ENCODE results near the gene SFTA2. TPM values are rescaled to one million over a fixed set of nuclear protein-coding genes. Genes with fewer than 3 reads are reported as not detected.
A peak's percentile ranks its signal among the peaks of the same experiment; 100 is the strongest.

Gene SFTA2
- total and polyA plus RNA-seq, 9 of the 15 experiments (the other 6 are each of a cell fraction or from before 2014, with no cell fraction given) = not detected

DNA sequence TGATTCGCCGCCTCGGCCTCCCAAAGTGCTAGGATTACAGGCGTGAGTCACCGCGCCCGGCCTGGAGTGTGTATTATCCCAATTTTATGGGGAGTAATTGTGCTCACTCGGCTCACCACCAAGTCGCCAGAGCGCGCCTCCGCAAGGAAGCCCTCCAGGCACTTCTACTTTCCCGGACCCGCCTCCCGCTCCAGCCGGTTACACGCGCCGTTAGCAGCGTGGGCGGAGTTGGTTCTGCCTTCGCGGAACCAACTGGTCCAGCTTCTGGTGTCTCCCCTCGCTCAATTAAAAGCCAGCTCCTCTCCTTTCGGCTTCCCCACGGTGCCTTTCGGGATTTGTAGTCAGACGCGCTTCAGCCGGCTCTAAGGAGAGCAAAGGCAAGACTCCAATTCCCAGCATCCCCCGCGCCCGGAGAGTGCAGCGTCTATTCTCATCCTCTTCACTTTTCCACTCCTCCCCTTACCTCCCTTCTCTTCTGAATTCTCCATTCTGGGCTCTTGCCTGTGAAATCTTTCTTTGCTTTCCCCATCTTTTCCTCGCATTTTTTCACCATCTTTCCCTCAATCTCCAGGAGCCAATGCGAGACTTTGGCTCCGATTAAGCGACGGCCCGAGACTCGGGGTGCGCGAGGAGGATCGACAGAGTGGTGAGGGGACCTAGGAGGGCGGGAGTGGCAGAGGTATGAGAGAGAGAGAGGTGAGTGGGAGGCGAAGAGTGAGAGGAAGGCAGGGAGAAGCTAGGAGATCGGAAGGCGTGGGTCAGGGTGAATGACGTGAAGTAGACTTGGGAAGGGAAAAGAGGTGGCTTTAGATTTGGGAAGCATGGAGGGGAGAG is 24.0 kb downstream of the SFTA2 start, which contains the start of gene GTF2H4 (continued):
- TF ChIP-seq, protein P1, sequence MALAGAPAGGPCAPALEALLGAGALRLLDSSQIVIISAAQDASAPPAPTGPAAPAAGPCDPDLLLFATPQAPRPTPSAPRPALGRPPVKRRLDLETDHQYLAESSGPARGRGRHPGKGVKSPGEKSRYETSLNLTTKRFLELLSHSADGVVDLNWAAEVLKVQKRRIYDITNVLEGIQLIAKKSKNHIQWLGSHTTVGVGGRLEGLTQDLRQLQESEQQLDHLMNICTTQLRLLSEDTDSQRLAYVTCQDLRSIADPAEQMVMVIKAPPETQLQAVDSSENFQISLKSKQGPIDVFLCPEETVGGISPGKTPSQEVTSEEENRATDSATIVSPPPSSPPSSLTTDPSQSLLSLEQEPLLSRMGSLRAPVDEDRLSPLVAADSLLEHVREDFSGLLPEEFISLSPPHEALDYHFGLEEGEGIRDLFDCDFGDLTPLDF (CRISPR knock-in tag; IDR thresholded peaks at IDR 0.05) = peak; percentile 75; the same call in 1 of the 2 replicates
- peak; percentile 6; the same call in 1 of the 2 replicates for TF ChIP-seq TCF3 (CRISPR knock-in tag; IDR thresholded peaks at IDR 0.05)
- TF ChIP-seq, protein P2, sequence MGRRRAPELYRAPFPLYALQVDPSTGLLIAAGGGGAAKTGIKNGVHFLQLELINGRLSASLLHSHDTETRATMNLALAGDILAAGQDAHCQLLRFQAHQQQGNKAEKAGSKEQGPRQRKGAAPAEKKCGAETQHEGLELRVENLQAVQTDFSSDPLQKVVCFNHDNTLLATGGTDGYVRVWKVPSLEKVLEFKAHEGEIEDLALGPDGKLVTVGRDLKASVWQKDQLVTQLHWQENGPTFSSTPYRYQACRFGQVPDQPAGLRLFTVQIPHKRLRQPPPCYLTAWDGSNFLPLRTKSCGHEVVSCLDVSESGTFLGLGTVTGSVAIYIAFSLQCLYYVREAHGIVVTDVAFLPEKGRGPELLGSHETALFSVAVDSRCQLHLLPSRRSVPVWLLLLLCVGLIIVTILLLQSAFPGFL (CRISPR knock-in tag; IDR thresholded peaks at IDR 0.05) = no peak
- TF ChIP-seq, protein P3, sequence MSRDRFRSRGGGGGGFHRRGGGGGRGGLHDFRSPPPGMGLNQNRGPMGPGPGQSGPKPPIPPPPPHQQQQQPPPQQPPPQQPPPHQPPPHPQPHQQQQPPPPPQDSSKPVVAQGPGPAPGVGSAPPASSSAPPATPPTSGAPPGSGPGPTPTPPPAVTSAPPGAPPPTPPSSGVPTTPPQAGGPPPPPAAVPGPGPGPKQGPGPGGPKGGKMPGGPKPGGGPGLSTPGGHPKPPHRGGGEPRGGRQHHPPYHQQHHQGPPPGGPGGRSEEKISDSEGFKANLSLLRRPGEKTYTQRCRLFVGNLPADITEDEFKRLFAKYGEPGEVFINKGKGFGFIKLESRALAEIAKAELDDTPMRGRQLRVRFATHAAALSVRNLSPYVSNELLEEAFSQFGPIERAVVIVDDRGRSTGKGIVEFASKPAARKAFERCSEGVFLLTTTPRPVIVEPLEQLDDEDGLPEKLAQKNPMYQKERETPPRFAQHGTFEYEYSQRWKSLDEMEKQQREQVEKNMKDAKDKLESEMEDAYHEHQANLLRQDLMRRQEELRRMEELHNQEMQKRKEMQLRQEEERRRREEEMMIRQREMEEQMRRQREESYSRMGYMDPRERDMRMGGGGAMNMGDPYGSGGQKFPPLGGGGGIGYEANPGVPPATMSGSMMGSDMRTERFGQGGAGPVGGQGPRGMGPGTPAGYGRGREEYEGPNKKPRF (IDR thresholded peaks at IDR 0.05; ENCODE audit: low read depth, low read length) = no peak
- peak; percentile 98 for TF ChIP-seq CHD4 (IDR thresholded peaks at IDR 0.05; ENCODE audit: insufficient read depth, insufficient replicate concordance, low read depth, low read length, poor library complexity, severe bottlenecking)
- peak; percentile 96 for TF ChIP-seq DMBX1 (CRISPR knock-in tag; IDR thresholded peaks at IDR 0.05; ENCODE audit: borderline replicate concordance)
- TF ChIP-seq, protein P4, sequence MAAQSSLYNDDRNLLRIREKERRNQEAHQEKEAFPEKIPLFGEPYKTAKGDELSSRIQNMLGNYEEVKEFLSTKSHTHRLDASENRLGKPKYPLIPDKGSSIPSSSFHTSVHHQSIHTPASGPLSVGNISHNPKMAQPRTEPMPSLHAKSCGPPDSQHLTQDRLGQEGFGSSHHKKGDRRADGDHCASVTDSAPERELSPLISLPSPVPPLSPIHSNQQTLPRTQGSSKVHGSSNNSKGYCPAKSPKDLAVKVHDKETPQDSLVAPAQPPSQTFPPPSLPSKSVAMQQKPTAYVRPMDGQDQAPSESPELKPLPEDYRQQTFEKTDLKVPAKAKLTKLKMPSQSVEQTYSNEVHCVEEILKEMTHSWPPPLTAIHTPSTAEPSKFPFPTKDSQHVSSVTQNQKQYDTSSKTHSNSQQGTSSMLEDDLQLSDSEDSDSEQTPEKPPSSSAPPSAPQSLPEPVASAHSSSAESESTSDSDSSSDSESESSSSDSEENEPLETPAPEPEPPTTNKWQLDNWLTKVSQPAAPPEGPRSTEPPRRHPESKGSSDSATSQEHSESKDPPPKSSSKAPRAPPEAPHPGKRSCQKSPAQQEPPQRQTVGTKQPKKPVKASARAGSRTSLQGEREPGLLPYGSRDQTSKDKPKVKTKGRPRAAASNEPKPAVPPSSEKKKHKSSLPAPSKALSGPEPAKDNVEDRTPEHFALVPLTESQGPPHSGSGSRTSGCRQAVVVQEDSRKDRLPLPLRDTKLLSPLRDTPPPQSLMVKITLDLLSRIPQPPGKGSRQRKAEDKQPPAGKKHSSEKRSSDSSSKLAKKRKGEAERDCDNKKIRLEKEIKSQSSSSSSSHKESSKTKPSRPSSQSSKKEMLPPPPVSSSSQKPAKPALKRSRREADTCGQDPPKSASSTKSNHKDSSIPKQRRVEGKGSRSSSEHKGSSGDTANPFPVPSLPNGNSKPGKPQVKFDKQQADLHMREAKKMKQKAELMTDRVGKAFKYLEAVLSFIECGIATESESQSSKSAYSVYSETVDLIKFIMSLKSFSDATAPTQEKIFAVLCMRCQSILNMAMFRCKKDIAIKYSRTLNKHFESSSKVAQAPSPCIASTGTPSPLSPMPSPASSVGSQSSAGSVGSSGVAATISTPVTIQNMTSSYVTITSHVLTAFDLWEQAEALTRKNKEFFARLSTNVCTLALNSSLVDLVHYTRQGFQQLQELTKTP (IDR thresholded peaks at IDR 0.05; ENCODE audit: low read depth in 1 of 2, partially characterized antibody in 2 of 2) = peak; percentile 96 to 100
- no peak for TF ChIP-seq XRCC4 (IDR thresholded peaks at IDR 0.05; ENCODE audit: extremely low read depth, insufficient read depth, insufficient read length)
- TF ChIP-seq, protein P5, sequence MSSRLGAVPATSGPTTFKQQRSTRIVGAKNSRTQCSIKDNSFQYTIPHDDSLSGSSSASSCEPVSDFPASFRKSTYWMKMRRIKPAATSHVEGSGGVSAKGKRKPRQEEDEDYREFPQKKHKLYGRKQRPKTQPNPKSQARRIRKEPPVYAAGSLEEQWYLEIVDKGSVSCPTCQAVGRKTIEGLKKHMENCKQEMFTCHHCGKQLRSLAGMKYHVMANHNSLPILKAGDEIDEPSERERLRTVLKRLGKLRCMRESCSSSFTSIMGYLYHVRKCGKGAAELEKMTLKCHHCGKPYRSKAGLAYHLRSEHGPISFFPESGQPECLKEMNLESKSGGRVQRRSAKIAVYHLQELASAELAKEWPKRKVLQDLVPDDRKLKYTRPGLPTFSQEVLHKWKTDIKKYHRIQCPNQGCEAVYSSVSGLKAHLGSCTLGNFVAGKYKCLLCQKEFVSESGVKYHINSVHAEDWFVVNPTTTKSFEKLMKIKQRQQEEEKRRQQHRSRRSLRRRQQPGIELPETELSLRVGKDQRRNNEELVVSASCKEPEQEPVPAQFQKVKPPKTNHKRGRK (tag; IDR thresholded peaks at IDR 0.05) = no peak
- TF ChIP-seq GATA2 (CRISPR knock-in tag; IDR thresholded peaks at IDR 0.05) = 0 out of 2 replicates have a peak, but pooled peaks have one; percentile 22
- TF ChIP-seq, protein P6, sequence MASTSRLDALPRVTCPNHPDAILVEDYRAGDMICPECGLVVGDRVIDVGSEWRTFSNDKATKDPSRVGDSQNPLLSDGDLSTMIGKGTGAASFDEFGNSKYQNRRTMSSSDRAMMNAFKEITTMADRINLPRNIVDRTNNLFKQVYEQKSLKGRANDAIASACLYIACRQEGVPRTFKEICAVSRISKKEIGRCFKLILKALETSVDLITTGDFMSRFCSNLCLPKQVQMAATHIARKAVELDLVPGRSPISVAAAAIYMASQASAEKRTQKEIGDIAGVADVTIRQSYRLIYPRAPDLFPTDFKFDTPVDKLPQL (IDR thresholded peaks at IDR 0.05; ENCODE audit: extremely low read depth, insufficient read length) = no peak
- no peak for TF ChIP-seq ARHGAP35 (IDR thresholded peaks at IDR 0.05; ENCODE audit: partially characterized antibody)
- no peak for TF ChIP-seq CCAR2 (IDR thresholded peaks at IDR 0.05; ENCODE audit: low read depth, low read length)

All from K562 (cell line).